ENCODE results near the gene MST1R.

- TF ChIP-seq, protein P1, sequence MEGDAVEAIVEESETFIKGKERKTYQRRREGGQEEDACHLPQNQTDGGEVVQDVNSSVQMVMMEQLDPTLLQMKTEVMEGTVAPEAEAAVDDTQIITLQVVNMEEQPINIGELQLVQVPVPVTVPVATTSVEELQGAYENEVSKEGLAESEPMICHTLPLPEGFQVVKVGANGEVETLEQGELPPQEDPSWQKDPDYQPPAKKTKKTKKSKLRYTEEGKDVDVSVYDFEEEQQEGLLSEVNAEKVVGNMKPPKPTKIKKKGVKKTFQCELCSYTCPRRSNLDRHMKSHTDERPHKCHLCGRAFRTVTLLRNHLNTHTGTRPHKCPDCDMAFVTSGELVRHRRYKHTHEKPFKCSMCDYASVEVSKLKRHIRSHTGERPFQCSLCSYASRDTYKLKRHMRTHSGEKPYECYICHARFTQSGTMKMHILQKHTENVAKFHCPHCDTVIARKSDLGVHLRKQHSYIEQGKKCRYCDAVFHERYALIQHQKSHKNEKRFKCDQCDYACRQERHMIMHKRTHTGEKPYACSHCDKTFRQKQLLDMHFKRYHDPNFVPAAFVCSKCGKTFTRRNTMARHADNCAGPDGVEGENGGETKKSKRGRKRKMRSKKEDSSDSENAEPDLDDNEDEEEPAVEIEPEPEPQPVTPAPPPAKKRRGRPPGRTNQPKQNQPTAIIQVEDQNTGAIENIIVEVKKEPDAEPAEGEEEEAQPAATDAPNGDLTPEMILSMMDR (IDR thresholded peaks at IDR 0.05), result no peak
- no peak for TF ChIP-seq POLR2A (IDR thresholded peaks at IDR 0.05)
Observed at GRCh38 chr3:49924683-49925082, 21.0 kb upstream of the MST1R start.

Data from lower leg skin (tissue), 3 donors.